22Rv1 (cell line): ENCODE data around the gene PRADC1.

Source experiments
- H3K27ac ChIP-seq: fragments of 450-650 bp; 2 replicates; pipeline ENCODE4 v1.5.1; 2017
- CTCF ChIP-seq: fragments of 450-650 bp; IDR thresholded peaks from 2 replicates; pipeline ENCODE4 v1.5.1; 2017; ENCODE audit warnings: mild to moderate bottlenecking
- ZFX ChIP-seq: fragments of 450-650 bp; IDR thresholded peaks from 2 replicates; pipeline ENCODE4 v1.6.1; 2017; ENCODE audit warnings: antibody characterized with exemption, borderline replicate concordance

PRADC1 gene

GRCh38 chr2:73235315-73236028 is 2.4 kb upstream of the PRADC1 start:
- no peak for TF ChIP-seq ZFX
- peak overlapping the region; percentile 95 for H3K27ac ChIP-seq

DNA sequence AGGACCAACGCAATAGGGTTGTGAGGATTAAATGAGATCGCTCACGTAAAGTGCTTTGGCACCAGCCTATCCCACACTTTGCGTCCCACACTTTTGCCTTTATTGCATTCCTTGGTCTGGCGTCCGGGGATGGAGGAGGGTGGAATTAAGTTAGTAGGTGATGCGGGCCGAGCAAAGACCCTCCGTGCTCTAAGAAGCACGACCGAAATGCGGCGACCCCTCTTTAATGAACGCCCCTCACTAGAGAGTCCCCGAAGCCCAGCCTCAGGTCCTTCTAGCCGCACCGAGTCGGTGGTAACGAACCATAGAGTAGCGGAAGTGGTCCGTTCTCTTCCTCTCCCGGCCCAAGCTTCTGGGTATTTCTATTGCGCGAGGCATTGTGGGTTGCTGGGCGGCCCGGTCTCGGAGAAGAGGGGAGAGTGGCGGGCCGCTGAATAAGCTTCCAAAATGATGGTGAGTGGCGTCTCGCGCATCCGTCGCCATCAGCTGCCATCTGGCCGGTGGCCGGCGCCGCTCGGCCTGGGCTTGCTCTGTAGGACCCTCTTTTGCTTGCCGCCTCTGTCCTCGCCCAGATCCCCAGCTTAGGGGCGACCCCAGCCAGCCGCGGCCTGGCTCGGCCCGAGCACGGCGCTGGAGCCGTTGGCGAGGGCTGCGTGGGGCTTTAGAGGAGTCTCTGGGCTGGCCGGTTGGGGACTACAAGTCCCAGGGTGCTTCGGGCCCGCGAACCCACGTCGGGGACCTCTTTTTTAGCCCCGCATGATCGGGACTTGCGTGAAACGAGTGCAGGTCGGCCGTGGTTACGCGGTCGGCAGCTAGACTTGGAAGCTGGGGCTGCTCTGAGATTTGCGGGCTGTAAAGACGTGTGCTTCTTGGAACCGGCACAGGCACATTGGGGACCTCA is 1.1 kb upstream of the PRADC1 start, which contains the start of gene CCT7:
CCT7 (plus strand) TSS at position 377 of the 901 bp plus-strand sequence; CDS start at position 448, 71 bp downstream.
- peak within 1 kb of the TSS; percentile 95 for H3K27ac ChIP-seq
- TF ChIP-seq CTCF (no peak), ZFX (no peak)

DNA sequence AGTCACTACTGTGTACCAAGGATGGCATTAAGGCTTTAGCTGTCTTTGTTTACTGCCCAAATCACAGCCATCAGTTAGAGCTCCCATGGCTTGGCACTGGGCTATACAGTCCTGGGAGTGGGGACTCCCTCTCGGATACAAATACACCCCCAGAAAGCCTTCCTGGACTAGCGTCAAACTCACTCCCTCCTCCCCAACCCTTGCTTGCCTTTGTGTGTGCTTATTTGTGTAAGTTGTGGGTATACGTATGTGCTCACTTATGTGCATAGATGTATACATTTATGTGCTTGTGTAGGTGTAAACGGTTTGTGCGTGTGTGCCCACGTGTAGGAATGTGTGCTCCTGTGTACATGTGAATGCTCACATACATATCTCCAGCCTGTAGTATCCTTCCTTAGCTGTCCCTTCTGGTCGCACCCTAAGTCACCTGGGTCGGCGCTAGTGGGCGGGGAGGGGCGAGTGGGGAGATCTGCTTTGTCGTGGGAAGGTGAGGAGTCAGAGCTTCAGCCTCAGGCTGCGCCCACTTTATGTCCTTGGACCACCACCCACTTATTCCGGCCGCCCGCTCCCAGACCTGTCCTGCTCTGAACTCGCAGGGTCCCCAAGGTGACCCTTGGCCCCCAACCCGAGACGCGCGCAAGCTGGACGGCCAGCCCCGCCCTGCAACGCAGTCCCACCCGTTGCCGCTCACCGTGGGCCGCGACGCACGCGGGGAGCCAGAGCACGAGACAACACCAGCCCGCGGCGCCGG is 461 bp downstream of the PRADC1 start:
- TF ChIP-seq CTCF (no peak; the same call in 1 of the 2 replicates), ZFX (no peak)
- peak overlapping the region; percentile 95 for H3K27ac ChIP-seq

DNA sequence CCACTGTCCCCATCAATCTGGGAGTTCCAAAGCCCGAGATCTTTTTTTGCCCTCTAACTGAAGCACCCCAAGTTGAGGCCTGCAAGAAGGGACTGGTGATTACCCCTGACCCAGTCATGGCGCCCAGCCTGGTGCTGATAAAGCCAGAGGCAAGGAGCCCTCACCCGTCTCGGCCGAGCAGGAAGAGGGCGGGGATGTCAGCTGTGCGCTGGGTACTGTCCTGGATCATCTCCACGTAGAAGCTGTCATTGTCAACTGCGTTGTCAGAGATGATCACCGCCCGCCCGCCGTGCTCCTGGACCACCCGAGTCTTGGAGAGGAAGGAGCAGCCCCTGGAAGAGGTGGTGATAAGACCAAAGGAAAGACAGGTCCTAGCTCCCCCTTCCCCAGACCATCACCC is 4.4 kb downstream of the PRADC1 start:
- no peak overlapping the region for H3K27ac ChIP-seq
- no peak for TF ChIP-seq CTCF
- no peak for TF ChIP-seq ZFX

- no peak overlapping the region for H3K27ac ChIP-seq
- no peak for TF ChIP-seq ZFX
- TF ChIP-seq CTCF: no peak
These were observed 6.0 kb downstream of the PRADC1 start for GRCh38 chr2:73227086-73227485.

DNA sequence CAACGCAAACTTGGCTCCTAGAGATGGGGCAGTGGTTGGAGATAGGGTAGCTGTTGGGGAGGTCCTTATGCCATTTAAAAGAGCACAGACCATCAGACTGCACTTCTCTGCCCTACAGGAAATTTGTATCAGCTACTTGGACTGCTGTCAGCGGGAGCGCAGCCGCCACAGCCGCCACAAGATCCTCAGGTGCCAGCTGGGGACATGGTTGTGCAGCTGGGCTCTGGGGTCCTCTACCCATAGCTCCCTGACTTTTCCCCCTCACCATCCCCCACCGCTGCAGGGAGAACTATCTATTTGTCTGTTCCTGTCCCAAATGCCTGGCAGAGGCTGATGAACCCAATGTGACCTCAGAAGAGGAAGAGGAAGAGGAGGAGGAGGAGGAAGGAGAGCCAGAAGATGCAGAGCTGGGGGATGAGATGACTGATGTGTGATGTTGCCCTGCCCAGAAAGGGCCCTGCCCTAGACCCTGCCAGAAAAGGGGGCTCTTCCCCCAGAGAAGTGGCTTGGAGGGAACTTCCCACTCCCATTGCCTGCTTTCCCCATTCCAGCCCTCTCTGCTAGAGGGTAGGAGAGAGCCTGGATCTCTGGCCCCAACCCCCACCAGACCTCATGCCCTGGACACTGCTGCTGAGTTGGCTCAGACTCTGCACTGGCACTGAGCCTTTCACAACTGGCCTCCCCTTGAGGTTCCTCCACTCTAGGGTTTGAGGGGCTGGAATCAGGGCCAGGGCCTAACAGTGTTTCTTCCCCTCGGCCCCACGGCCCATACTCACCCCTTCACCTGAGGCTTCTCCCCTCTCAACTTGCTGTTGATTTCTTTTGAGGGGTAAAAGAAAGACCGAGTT is 7.3 kb downstream of the PRADC1 start:
- no peak overlapping the region for H3K27ac ChIP-seq
- TF ChIP-seq CTCF (no peak), ZFX (no peak)

GRCh38 chr2:73223821-73224220 is 9.2 kb downstream of the PRADC1 start:
- TF ChIP-seq CTCF: no peak
- TF ChIP-seq ZFX: no peak
- H3K27ac ChIP-seq: no peak overlapping the region
